Measurements from ENCODE around the gene TRPM3. TPM values are rescaled to one million over a fixed set of nuclear protein-coding genes. Genes with fewer than 3 reads are reported as not detected.
"Not testable (repeated sequence)": the region's sequence is repeated elsewhere in the genome, so short reads cannot be mapped to it uniquely, and the experiment has no call there.

Gene TRPM3
- total RNA-seq, 1 experiment from 2014 or later: not detected

- intact Hi-C loops (cut with micrococcal nuclease; ENCODE audit: unreplicated experiment): no loop called here
- CTCF ChIA-PET: no interaction called here
- Mint-ChIP-seq H3K36me3 (ENCODE audit: insufficient read depth, unreplicated experiment) (no peaks in the 10 kb centered on the region), H3K4me3 (ENCODE audit: low read depth, unreplicated experiment) (no peak overlapping the region), H3K27me3 (ENCODE audit: unreplicated experiment) (peaks cover 4% of the 10 kb centered on the region), H3K27ac (ENCODE audit: unreplicated experiment) (no peak overlapping the region), H3K4me1 (ENCODE audit: low read depth, unreplicated experiment) (no peaks in the 10 kb centered on the region), H3K9me3 (ENCODE audit: low read depth, unreplicated experiment) (no peaks in the 10 kb centered on the region)
- DNase-seq: no peak
- BruUV-seq (replicated peaks): no TSS peak
- no peak for TF ChIP-seq CTCF (IDR thresholded peaks at IDR 0.05; ENCODE audit: unreplicated experiment)
These were observed 490.4 kb downstream of the TRPM3 start for GRCh38 chr9:70630971-70631370.

- H3K36me3 Mint-ChIP-seq (ENCODE audit: insufficient read depth, unreplicated experiment); intact Hi-C loops (cut with micrococcal nuclease; ENCODE audit: unreplicated experiment); BruUV-seq (replicated peaks); H3K4me3 Mint-ChIP-seq (ENCODE audit: low read depth, unreplicated experiment); DNase-seq; H3K4me1 Mint-ChIP-seq (ENCODE audit: low read depth, unreplicated experiment); H3K27ac Mint-ChIP-seq (ENCODE audit: unreplicated experiment); H3K9me3 Mint-ChIP-seq (ENCODE audit: low read depth, unreplicated experiment): not testable (repeated sequence)
- peaks cover 14% of the 10 kb centered on the region for H3K27me3 Mint-ChIP-seq (ENCODE audit: unreplicated experiment)
- CTCF ChIA-PET: interaction anchor here (0.7 kb wide), 1 partner anchor 683 kb away, joined by 4 read pairs; no protein-coding TSS in a partner anchor
These were observed 492.2 kb downstream of the TRPM3 start for GRCh38 chr9:70629080-70629685.

GRCh38 chr9:70625078-70625477 is 496.3 kb downstream of the TRPM3 start:
- intact Hi-C loops (cut with micrococcal nuclease; ENCODE audit: unreplicated experiment): no loop called here
- DNase-seq: no peak
- Mint-ChIP-seq H3K27ac (ENCODE audit: unreplicated experiment) (no peak overlapping the region), H3K27me3 (ENCODE audit: unreplicated experiment) (peaks cover 14% of the 10 kb centered on the region), H3K4me3 (ENCODE audit: low read depth, unreplicated experiment) (no peak overlapping the region), H3K9me3 (ENCODE audit: low read depth, unreplicated experiment) (no peaks in the 10 kb centered on the region), H3K4me1 (ENCODE audit: low read depth, unreplicated experiment) (no peaks in the 10 kb centered on the region), H3K36me3 (ENCODE audit: insufficient read depth, unreplicated experiment) (no peaks in the 10 kb centered on the region)
- TF ChIP-seq CTCF (IDR thresholded peaks at IDR 0.05; ENCODE audit: unreplicated experiment): no peak
- no TSS peak for BruUV-seq (replicated peaks)
- CTCF ChIA-PET: no interaction called here

GRCh38 chr9:70618784-70619183 is 502.6 kb downstream of the TRPM3 start:
- H3K9me3 Mint-ChIP-seq (ENCODE audit: low read depth, unreplicated experiment): no peaks in the 10 kb centered on the region

More at GRCh38 chr9:70618784-70619183, 502.6 kb downstream of the TRPM3 start:
- no peak for DNase-seq
- Mint-ChIP-seq H3K4me1 (ENCODE audit: low read depth, unreplicated experiment) (no peaks in the 10 kb centered on the region), H3K36me3 (ENCODE audit: insufficient read depth, unreplicated experiment) (no peaks in the 10 kb centered on the region), H3K4me3 (ENCODE audit: low read depth, unreplicated experiment) (no peak overlapping the region), H3K27ac (ENCODE audit: unreplicated experiment) (no peak overlapping the region), H3K27me3 (ENCODE audit: unreplicated experiment) (no peaks in the 10 kb centered on the region)
- BruUV-seq (replicated peaks): no TSS peak
- TF ChIP-seq CTCF (IDR thresholded peaks at IDR 0.05; ENCODE audit: unreplicated experiment): no peak
- CTCF ChIA-PET: no interaction called here
- intact Hi-C loops (cut with micrococcal nuclease; ENCODE audit: unreplicated experiment): no loop called here
